Natural killer cell (primary cell): ENCODE results near the gene AP1G1. TPM values are rescaled to one million over a fixed set of nuclear protein-coding genes. Genes with fewer than 3 reads are reported as not detected.

Experiments
- ATAC-seq, 3 donors: fragments of 150-1000 bp in 2 of 3; fragments of 200-7000 bp in 1 of 3; cut with Tn5 transposase; 1 replicate in 1 of 3; 2 replicates in 2 of 3; pipeline ENCODE4 v1.10.0; 2021; ENCODE audit warnings: mild to moderate bottlenecking in 2 of 3, moderate library complexity in 2 of 3
- DNase-seq, 2 donors: peaks; one replicate each; pipeline versions ENCODE4 v3.0.0 to v3.0.0-alpha.2; 2013 to 2021; ENCODE audit warnings: mixed read lengths in 1 of 2
- H3K27ac ChIP-seq: one replicate; pipeline ENCODE4 v1.5.1; 2013; ENCODE audit warnings: mild to moderate bottlenecking, low read length
- H3K27me3 ChIP-seq: one replicate; pipeline ENCODE4 v1.6.1; 2013; ENCODE audit warnings: low read length; ENCODE audit not compliant: control insufficient read depth, insufficient read depth
- H3K36me3 ChIP-seq: one replicate; pipeline ENCODE4 v1.6.1; 2013; ENCODE audit warnings: low read length; ENCODE audit not compliant: control insufficient read depth, insufficient read depth
- H3K4me1 ChIP-seq: one replicate; pipeline ENCODE4 v1.6.1; 2013; ENCODE audit warnings: low read length; ENCODE audit not compliant: control insufficient read depth, insufficient read depth
- H3K4me3 ChIP-seq: one replicate; pipeline ENCODE4 v1.5.1; 2013; ENCODE audit warnings: low read length
- H3K9me3 ChIP-seq: one replicate; pipeline ENCODE4 v1.6.1; 2013; ENCODE audit warnings: low read length; ENCODE audit not compliant: control insufficient read depth, insufficient read depth
- H3K27ac Mint-ChIP-seq, 2 donors: one replicate each; pipeline ENCODE4 v1.8.0; 2022; ENCODE audit warnings: mild to moderate bottlenecking in 2 of 2, mixed read lengths in 2 of 2, moderate library complexity in 1 of 2
- H3K27me3 Mint-ChIP-seq, 2 donors: one replicate each; pipeline ENCODE4 v1.8.0; 2022; ENCODE audit warnings: low read depth in 2 of 2, mixed read lengths in 2 of 2
- H3K36me3 Mint-ChIP-seq: one replicate; pipeline ENCODE4 v1.8.0; 2022; ENCODE audit warnings: mixed read lengths
- H3K4me1 Mint-ChIP-seq, 2 donors: one replicate each; pipeline ENCODE4 v1.8.0; 2022; ENCODE audit warnings: mixed read lengths in 2 of 2
- H3K4me3 Mint-ChIP-seq: one replicate; pipeline ENCODE4 v1.8.0; 2022; ENCODE audit warnings: mild to moderate bottlenecking, moderate library complexity, mixed read lengths
- H3K9me3 Mint-ChIP-seq, 2 donors: one replicate each; pipeline ENCODE4 v1.8.0; 2022; ENCODE audit warnings: mixed read lengths in 2 of 2
- WGBS: methylation state at CpG from one replicate; pipeline ENCODE4 v1.1.7; 2013; ENCODE audit warnings: missing lambda C conversion rate; ENCODE audit not compliant: insufficient coverage; 5-methylcytosine and 5-hydroxymethylcytosine counted together
- intact Hi-C: fragments of 100-400 bp; cut with micrococcal nuclease; formaldehyde crosslinking; loops from one replicate; pipeline ENCODE4 v1.14.2; 2022
- total RNA-seq, 4 donors: library from RNA; stranded (reverse); fragments of 120-200 nt in 1 of 4; gene quantifications; one replicate each; pipeline versions ENCODE4 v1.2.3 to v1.2.4, GENCODE V29; 2013 to 2022
- TF ChIP-seq, protein P1 (sequence below): fragments of 200-600 bp; IDR thresholded peaks from one replicate; pipeline ENCODE4 v1.8.0; 2022; ENCODE audit warnings: antibody characterized with exemption

Gene AP1G1
- total RNA-seq, 3 donors from 2014 or later (not counting 1 experiment from before 2014, with no cell fraction given) = 176 to 212 (median 188) TPM

DNA sequence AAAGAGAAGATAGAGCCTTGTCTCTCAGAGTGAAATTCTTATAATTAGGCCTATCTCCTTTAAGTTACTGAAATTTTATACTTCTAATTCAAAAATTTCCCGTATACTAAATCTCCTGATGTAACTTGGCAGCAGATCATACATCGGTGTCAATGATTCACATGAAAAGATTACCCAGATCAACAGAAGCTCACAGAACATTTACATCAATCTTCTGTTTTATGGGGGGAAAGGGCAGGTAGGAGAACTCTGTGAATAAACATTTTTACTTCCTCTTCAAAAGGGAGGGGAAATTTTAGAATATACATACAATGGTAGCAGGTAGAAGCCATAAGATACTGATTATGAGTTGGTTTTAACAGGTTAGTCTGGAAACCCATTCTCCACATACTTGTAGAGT is 127.3 kb downstream of the AP1G1 start:
- TF ChIP-seq, protein P1, sequence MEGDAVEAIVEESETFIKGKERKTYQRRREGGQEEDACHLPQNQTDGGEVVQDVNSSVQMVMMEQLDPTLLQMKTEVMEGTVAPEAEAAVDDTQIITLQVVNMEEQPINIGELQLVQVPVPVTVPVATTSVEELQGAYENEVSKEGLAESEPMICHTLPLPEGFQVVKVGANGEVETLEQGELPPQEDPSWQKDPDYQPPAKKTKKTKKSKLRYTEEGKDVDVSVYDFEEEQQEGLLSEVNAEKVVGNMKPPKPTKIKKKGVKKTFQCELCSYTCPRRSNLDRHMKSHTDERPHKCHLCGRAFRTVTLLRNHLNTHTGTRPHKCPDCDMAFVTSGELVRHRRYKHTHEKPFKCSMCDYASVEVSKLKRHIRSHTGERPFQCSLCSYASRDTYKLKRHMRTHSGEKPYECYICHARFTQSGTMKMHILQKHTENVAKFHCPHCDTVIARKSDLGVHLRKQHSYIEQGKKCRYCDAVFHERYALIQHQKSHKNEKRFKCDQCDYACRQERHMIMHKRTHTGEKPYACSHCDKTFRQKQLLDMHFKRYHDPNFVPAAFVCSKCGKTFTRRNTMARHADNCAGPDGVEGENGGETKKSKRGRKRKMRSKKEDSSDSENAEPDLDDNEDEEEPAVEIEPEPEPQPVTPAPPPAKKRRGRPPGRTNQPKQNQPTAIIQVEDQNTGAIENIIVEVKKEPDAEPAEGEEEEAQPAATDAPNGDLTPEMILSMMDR = no peak
- no peak for DNase-seq
- Mint-ChIP-seq H3K4me1 (no peaks in the 10 kb centered on the region), H3K27me3 (no peaks in the 10 kb centered on the region), H3K36me3 (no peaks in the 10 kb centered on the region), H3K4me3 (no peak overlapping the region), H3K27ac (no peak overlapping the region), H3K9me3 (no peaks in the 10 kb centered on the region)
- Histone ChIP-seq H3K9me3 (no peaks in the 10 kb centered on the region), H3K36me3 (peaks cover 20% of the 10 kb centered on the region), H3K27me3 (no peaks in the 10 kb centered on the region), H3K27ac (no peak overlapping the region), H3K4me1 (no peaks in the 10 kb centered on the region), H3K4me3 (no peak overlapping the region)
- intact Hi-C loops = no loop called here
- 100% methylated on average over 1 of the region's 2 CpGs for WGBS
- ATAC-seq = no peak

Other genes starting within 250 kb of the AP1G1 start
- not detected for gene TAT, start 231.7 kb downstream of the AP1G1 start, total RNA-seq
- gene MARVELD3, start 182.7 kb downstream of the AP1G1 start, total RNA-seq = not detected
- gene PHLPP2, start 84.1 kb downstream of the AP1G1 start, total RNA-seq = 1 to 10 TPM; 6.4 to 9.8 (median 9.2) TPM
- 10 to 100 TPM; 59.7 to 66.9 (median 59.8) TPM for gene ATXN1L, start 37.1 kb upstream of the AP1G1 start, total RNA-seq
- 10 to 100 TPM; 14.0 to 19.1 (median 18.2) TPM for gene ZNF821, start 75.3 kb upstream of the AP1G1 start, total RNA-seq
- gene IST1, start 86.7 kb upstream of the AP1G1 start, total RNA-seq = 100 to 1,000 TPM; 363 to 391 (median 378) TPM
- under 1 TPM in 1 of 3 donors, not detected in 2; 0.12 TPM for gene PKD1L3, start 191.6 kb upstream of the AP1G1 start, total RNA-seq
- gene DHODH, start 199.9 kb upstream of the AP1G1 start, total RNA-seq = 1 to 10 TPM; 3.7 to 6.9 (median 4.7) TPM
- gene HP, start 245.7 kb upstream of the AP1G1 start, total RNA-seq = 1 to 10 TPM in 1 of 3 donors, under 1 TPM in 1, not detected in 1; 0.32 to 2.1 TPM